ENCODE data around the gene PCDHGA1. TPM values are rescaled to one million over a fixed set of nuclear protein-coding genes. Genes with fewer than 3 reads are reported as not detected.

Gene PCDHGA1
- total and polyA plus RNA-seq, 4 donors: 0.05 to 0.08 (median 0.05) TPM; not detected in 1

GRCh38 chr5:141488591-141489561, 158.6 kb downstream of the PCDHGA1 start, which contains the start of gene PCDHGC5:
Gene PCDHGC5 (plus strand): TSS chr5:141489081. CDS start chr5:141489241, 160 bp downstream.
- no peak within 1 kb of the TSS for H3K9ac ChIP-seq (ENCODE audit: low read depth in 1 of 2, low read length in 2 of 2)
- peaks cover 0 to 13% (median 6%) of the 10 kb centered on the region in 4 donors for H3K4me1 ChIP-seq (ENCODE audit: control insufficient read depth in 4 of 4, insufficient read depth in 4 of 4, low read length in 3 of 4)
- DNase-seq (ENCODE audit: low spot score): no peak
- TF ChIP-seq HNF4G (IDR thresholded peaks at IDR 0.05): no peak
- TF ChIP-seq FOXA1 (IDR thresholded peaks at IDR 0.05): no peak
- no peak for TF ChIP-seq GABPA (IDR thresholded peaks at IDR 0.05 in 1 of 2, conservative IDR thresholded peaks at IDR 0.05 in 1 of 2)
- no peak for TF ChIP-seq SP1 (IDR thresholded peaks at IDR 0.05)
- no peak for TF ChIP-seq ATF3 (IDR thresholded peaks at IDR 0.05)
- H3K9me3 ChIP-seq (ENCODE audit: control insufficient read depth in 4 of 4, low read length in 3 of 4): peaks cover 0 to 5% (median 2%) of the 10 kb centered on the region in 4 donors
- no peak within 1 kb of the TSS for H3K27ac ChIP-seq (ENCODE audit: low read depth in 1 of 2, low read length in 2 of 2)
- H3K36me3 ChIP-seq (ENCODE audit: control insufficient read depth in 4 of 4, insufficient read depth in 3 of 4, low read depth in 1 of 4, low read length in 3 of 4): no peaks in the 10 kb centered on the region
- no peaks in the 10 kb centered on the region for H3K27me3 ChIP-seq (ENCODE audit: control insufficient read depth in 4 of 4, insufficient read depth in 4 of 4, low read length in 3 of 4)
- 67% methylated on average over 14 of the region's 14 CpGs for WGBS
- H3K4me3 ChIP-seq (ENCODE audit: low read depth in 1 of 3, low read length in 3 of 3): no peak within 1 kb of the TSS

GRCh38 chr5:141489841-141490240, 159.5 kb downstream of the PCDHGA1 start:
- WGBS: 81% methylated on average over 10 of the region's 10 CpGs
- H3K9ac ChIP-seq (ENCODE audit: low read depth in 1 of 2, low read length in 2 of 2): no peak overlapping the region
- no peak overlapping the region for H3K27ac ChIP-seq (ENCODE audit: low read depth in 1 of 2, low read length in 2 of 2)
- peaks cover 0 to 13% (median 6%) of the 10 kb centered on the region in 4 donors for H3K4me1 ChIP-seq (ENCODE audit: control insufficient read depth in 4 of 4, insufficient read depth in 4 of 4, low read length in 3 of 4)
- no peaks in the 10 kb centered on the region for H3K36me3 ChIP-seq (ENCODE audit: control insufficient read depth in 4 of 4, insufficient read depth in 3 of 4, low read depth in 1 of 4, low read length in 3 of 4)
- DNase-seq (ENCODE audit: low spot score): no peak
- no peak overlapping the region for H3K4me3 ChIP-seq (ENCODE audit: low read depth in 1 of 3, low read length in 3 of 3)
- H3K27me3 ChIP-seq (ENCODE audit: control insufficient read depth in 4 of 4, insufficient read depth in 4 of 4, low read length in 3 of 4): no peaks in the 10 kb centered on the region
- no peak for TF ChIP-seq RXRA (IDR thresholded peaks at IDR 0.05)
- no peak for TF ChIP-seq FOXA2 (IDR thresholded peaks at IDR 0.05)
- TF ChIP-seq TAF1 (conservative IDR thresholded peaks at IDR 0.05): no peak
- no peak for TF ChIP-seq NR2F2 (IDR thresholded peaks at IDR 0.05)
- no peak for TF ChIP-seq CTCF (IDR thresholded peaks at IDR 0.05; ENCODE audit: low read depth, low read length, missing input control)
- no peak for TF ChIP-seq EGR1 (IDR thresholded peaks at IDR 0.05; ENCODE audit: low read depth in 2 of 2)
- no peak for TF ChIP-seq ATF3 (IDR thresholded peaks at IDR 0.05)
- no peak for TF ChIP-seq GABPA (IDR thresholded peaks at IDR 0.05 in 1 of 2, conservative IDR thresholded peaks at IDR 0.05 in 1 of 2)
- peaks cover 0 to 5% (median 2%) of the 10 kb centered on the region in 4 donors for H3K9me3 ChIP-seq (ENCODE audit: control insufficient read depth in 4 of 4, low read length in 3 of 4)

- H3K27ac ChIP-seq (ENCODE audit: low read depth in 1 of 2, low read length in 2 of 2): no peak overlapping the region
- H3K9ac ChIP-seq (ENCODE audit: low read depth in 1 of 2, low read length in 2 of 2): no peak overlapping the region
- DNase-seq (ENCODE audit: low spot score): no peak
- H3K27me3 ChIP-seq (ENCODE audit: control insufficient read depth in 4 of 4, insufficient read depth in 4 of 4, low read length in 3 of 4): no peaks in the 10 kb centered on the region
- H3K9me3 ChIP-seq (ENCODE audit: control insufficient read depth in 4 of 4, low read length in 3 of 4): peaks cover 0 to 4% (median under 1%) of the 10 kb centered on the region in 4 donors
- peaks cover 0 to 11% (median 4%) of the 10 kb centered on the region in 4 donors for H3K4me1 ChIP-seq (ENCODE audit: control insufficient read depth in 4 of 4, insufficient read depth in 4 of 4, low read length in 3 of 4)
- 88% methylated on average over 10 of the region's 10 CpGs for WGBS
- TF ChIP-seq FOXA1 (IDR thresholded peaks at IDR 0.05) (no peak), YY1 (IDR thresholded peaks at IDR 0.05) (no peak), HNF4G (IDR thresholded peaks at IDR 0.05) (no peak), ATF3 (IDR thresholded peaks at IDR 0.05) (no peak), RXRA (IDR thresholded peaks at IDR 0.05) (no peak), NR2F2 (IDR thresholded peaks at IDR 0.05) (no peak), SP1 (IDR thresholded peaks at IDR 0.05) (no peak), TAF1 (conservative IDR thresholded peaks at IDR 0.05) (no peak), RAD21 (IDR thresholded peaks at IDR 0.05) (no peak)
- no peak overlapping the region for H3K4me3 ChIP-seq (ENCODE audit: low read depth in 1 of 3, low read length in 3 of 3)
- no peaks in the 10 kb centered on the region for H3K36me3 ChIP-seq (ENCODE audit: control insufficient read depth in 4 of 4, insufficient read depth in 3 of 4, low read depth in 1 of 4, low read length in 3 of 4)
These were observed 160.0 kb downstream of the PCDHGA1 start for GRCh38 chr5:141490271-141490670.

All from liver (tissue), 9 donors.